ENCODE measurements around the gene KCNN4.
A peak's percentile ranks its signal among the peaks of the same experiment; 100 is the strongest.

- peak; percentile 45; the same call in 1 of the 2 replicates for TF ChIP-seq MTA3 (IDR thresholded peaks at IDR 0.05; ENCODE audit: borderline replicate concordance, low read length)
- TF ChIP-seq CTCF (IDR thresholded peaks at IDR 0.05 in 2 of 3, conservative IDR thresholded peaks at IDR 0.05 in 1 of 3; ENCODE audit: control insufficient read depth in 2 of 3, extremely low read depth in 1 of 3, insufficient read depth in 1 of 3, low read depth in 3 of 3, low read length in 3 of 3), result no peak
- no peak for TF ChIP-seq JUNB (IDR thresholded peaks at IDR 0.05)
- no peak for TF ChIP-seq CHD4 (IDR thresholded peaks at IDR 0.05)
- no peak for TF ChIP-seq HDGF (IDR thresholded peaks at IDR 0.05)
- no peak for TF ChIP-seq PKNOX1 (IDR thresholded peaks at IDR 0.05)
- TF ChIP-seq MYC (IDR thresholded peaks at IDR 0.05; ENCODE audit: insufficient read depth, insufficient read length, insufficient replicate concordance, low read length, severe bottlenecking), result no peak
These were observed 9.8 kb upstream of the KCNN4 start for GRCh38 chr19:43790587-43790986.
